GM12891 (cell line): ENCODE results near the gene NRXN3.

Experiments used
- PAX5 ChIP-seq: IDR thresholded peaks from 2 replicates; pipeline ENCODE4 v1.6.1; 2011; ENCODE audit warnings: low read length, moderate library complexity, mild to moderate bottlenecking; ENCODE audit not compliant: insufficient read depth, severe bottlenecking
- POLR2A ChIP-seq: IDR thresholded peaks from 2 replicates; pipeline ENCODE4 v1.6.1; 2011; ENCODE audit warnings: low read depth, low read length, control low read depth
- POLR2AphosphoS5 ChIP-seq: IDR thresholded peaks from 2 replicates; pipeline ENCODE4 v1.6.1; 2011; ENCODE audit warnings: low read depth, low read length, control low read depth
- SPI1 ChIP-seq: IDR thresholded peaks from 2 replicates; pipeline ENCODE4 v1.6.1; 2011; ENCODE audit warnings: low read depth, low read length, control low read depth
- TAF1 ChIP-seq: IDR thresholded peaks from 2 replicates; pipeline ENCODE4 v1.6.1; 2011; ENCODE audit warnings: low read depth, low read length, control low read depth

DNA sequence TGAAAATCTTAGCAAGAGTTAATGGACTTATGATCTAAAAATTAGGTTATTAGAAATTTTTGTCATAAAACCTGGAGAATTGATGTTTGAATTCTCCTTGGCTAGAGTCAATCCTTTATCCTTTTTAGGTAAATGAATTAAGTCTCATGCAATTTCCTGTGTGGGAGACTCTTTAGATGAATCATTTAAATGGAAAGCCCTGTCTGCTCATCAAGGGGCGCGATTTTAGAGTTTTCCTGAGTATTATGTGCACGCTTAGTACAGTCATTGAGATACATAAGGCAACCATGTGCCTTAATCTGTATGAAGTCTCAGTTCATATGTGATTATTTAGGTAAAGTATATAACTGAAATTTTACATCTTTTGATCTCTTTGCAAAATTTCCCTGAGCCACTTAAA, 974.7 kb downstream of the NRXN3 start:
- TF ChIP-seq POLR2AphosphoS5, result no peak
- no peak for TF ChIP-seq POLR2A
- no peak for TF ChIP-seq PAX5
- TF ChIP-seq TAF1, result no peak
- TF ChIP-seq SPI1, result no peak
